Peyer's patch (tissue), 4 donors: ENCODE data around the gene UTP11. TPM values are rescaled to one million over a fixed set of nuclear protein-coding genes. Genes with fewer than 3 reads are reported as not detected.

Experiments used
- DNase-seq, 3 donors: peaks; one replicate each; pipeline ENCODE4 v3.0.0-alpha.2; 2017 to 2019
- H3K27ac ChIP-seq, 4 donors: fragments of 200-600 bp; sonication (generic); one replicate each; pipeline ENCODE4 v1.5.1; 2016 to 2019
- H3K27me3 ChIP-seq, 2 donors: fragments of 200-600 bp; sonication (generic); one replicate each; pipeline ENCODE4 v1.5.1; 2019
- H3K36me3 ChIP-seq, 3 donors: fragments of 200-600 bp; sonication (generic); one replicate each; pipeline ENCODE4 v1.5.1; 2016 to 2019
- H3K4me1 ChIP-seq, 4 donors: fragments of 200-600 bp; sonication (generic); one replicate each; pipeline ENCODE4 v1.5.1; 2016 to 2019
- H3K4me3 ChIP-seq, 4 donors: fragments of 200-600 bp; sonication (generic); 1 replicate in 3 of 4; 2 replicates in 1 of 4; pipeline ENCODE4 v1.5.1; 2016 to 2019; ENCODE audit warnings: mild to moderate bottlenecking in 1 of 4
- H3K9me3 ChIP-seq, 4 donors: fragments of 200-600 bp; sonication (generic); one replicate each; pipeline ENCODE4 v1.5.1; 2016 to 2019; ENCODE audit warnings: mild to moderate bottlenecking in 1 of 4
- POLR2A ChIP-seq, 2 donors: fragments of 450-650 bp; IDR thresholded peaks; one replicate each; pipeline ENCODE4 v1.5.1; 2017; ENCODE audit warnings: antibody characterized with exemption in 2 of 2, mild to moderate bottlenecking in 2 of 2, moderate library complexity in 2 of 2
- small RNA-seq, 2 donors: library from RNA; depleted of rRNA; stranded (forward); fragments of <200 nt; gene quantifications; one replicate each; pipeline ENCODE3, GENCODE V24; 2016
- total RNA-seq, 4 donors: library from RNA; depleted of rRNA; stranded (reverse); fragments of >200 nt; gene quantifications; one replicate each; pipeline ENCODE4 v1.1.0, GENCODE V29; 2016
- TF ChIP-seq, protein P1 (sequence below), 6 experiments: fragments of 450-650 bp in 4 of 6; fragments of 200-600 bp in 2 of 6; sonication (generic) in 1 of 6; IDR thresholded peaks; one replicate each; pipeline ENCODE4 v1.5.1; 2017 to 2019; ENCODE audit warnings: antibody characterized with exemption in 6 of 6, mild to moderate bottlenecking in 3 of 6, moderate library complexity in 1 of 6

Gene UTP11
- total RNA-seq, 4 donors from 2014 or later: 8.9 to 23.1 (median 18.8) TPM

GRCh38 chr1:38071312-38072256, 59.0 kb downstream of the UTP11 start:
- TF ChIP-seq, protein P1, sequence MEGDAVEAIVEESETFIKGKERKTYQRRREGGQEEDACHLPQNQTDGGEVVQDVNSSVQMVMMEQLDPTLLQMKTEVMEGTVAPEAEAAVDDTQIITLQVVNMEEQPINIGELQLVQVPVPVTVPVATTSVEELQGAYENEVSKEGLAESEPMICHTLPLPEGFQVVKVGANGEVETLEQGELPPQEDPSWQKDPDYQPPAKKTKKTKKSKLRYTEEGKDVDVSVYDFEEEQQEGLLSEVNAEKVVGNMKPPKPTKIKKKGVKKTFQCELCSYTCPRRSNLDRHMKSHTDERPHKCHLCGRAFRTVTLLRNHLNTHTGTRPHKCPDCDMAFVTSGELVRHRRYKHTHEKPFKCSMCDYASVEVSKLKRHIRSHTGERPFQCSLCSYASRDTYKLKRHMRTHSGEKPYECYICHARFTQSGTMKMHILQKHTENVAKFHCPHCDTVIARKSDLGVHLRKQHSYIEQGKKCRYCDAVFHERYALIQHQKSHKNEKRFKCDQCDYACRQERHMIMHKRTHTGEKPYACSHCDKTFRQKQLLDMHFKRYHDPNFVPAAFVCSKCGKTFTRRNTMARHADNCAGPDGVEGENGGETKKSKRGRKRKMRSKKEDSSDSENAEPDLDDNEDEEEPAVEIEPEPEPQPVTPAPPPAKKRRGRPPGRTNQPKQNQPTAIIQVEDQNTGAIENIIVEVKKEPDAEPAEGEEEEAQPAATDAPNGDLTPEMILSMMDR (IDR thresholded peaks at IDR 0.05): peak in 1 of 6 experiments; percentile 12
- no peak for TF ChIP-seq POLR2A (IDR thresholded peaks at IDR 0.05)
- Histone ChIP-seq H3K4me1 (no peaks in the 10 kb centered on the region), H3K27me3 (no peaks in the 10 kb centered on the region), H3K9me3 (no peaks in the 10 kb centered on the region), H3K4me3 (no peak overlapping the region), H3K27ac (no peak overlapping the region), H3K36me3 (no peaks in the 10 kb centered on the region)
- no peak for DNase-seq

- no peak for DNase-seq
- TF ChIP-seq POLR2A (IDR thresholded peaks at IDR 0.05): no peak
- TF ChIP-seq, protein P1 (IDR thresholded peaks at IDR 0.05): no peak
- no peak overlapping the region for H3K27ac ChIP-seq
- H3K4me1 ChIP-seq: no peaks in the 10 kb centered on the region
- H3K36me3 ChIP-seq: no peaks in the 10 kb centered on the region
- no peak overlapping the region for H3K4me3 ChIP-seq
- no peaks in the 10 kb centered on the region for H3K27me3 ChIP-seq
- no peaks in the 10 kb centered on the region for H3K9me3 ChIP-seq
Observed at GRCh38 chr1:38072858-38073257, 60.3 kb downstream of the UTP11 start.

DNA sequence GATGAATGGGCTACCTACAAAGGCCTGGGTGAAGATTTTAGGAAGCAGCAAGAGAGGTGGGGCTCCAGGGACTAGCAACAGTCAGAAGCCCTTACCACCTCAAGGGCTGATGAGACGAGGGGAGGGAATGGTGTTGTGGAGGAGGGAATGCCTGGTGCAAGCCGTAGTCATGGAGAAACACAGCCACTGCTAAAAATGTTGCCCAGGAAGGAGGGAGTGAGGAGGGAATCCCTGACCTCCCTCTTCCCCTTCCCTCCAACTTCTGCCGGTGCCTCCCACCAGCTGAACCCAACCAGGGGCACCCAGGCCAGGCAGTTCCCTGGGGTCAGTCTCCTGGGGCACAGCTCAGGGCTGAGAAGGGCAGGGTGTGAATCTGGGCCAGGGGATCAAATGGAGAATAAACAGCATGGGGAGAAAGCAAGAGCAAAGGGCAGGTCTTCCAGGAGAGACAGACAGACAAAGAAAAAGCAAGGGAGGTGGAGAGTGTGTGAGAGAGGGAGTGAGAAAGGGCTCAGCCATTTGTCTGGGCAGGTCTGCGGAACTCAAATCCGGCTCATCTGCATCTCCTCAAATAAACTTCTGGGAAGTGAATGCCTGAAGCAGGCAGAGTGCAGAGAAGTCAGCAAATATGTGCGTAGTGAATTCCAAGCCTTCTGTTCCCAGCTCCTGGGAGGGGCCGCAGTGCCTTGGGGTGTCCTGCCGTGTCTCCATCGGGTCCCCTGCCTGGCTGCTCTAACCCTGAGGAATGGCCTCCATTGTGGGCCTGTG, 61.2 kb downstream of the UTP11 start:
- Histone ChIP-seq H3K4me3 (no peak overlapping the region), H3K27me3 (no peaks in the 10 kb centered on the region), H3K27ac (no peak overlapping the region), H3K4me1 (no peaks in the 10 kb centered on the region), H3K36me3 (no peaks in the 10 kb centered on the region), H3K9me3 (no peaks in the 10 kb centered on the region)
- DNase-seq: no peak
- TF ChIP-seq, protein P1 (IDR thresholded peaks at IDR 0.05): no peak
- TF ChIP-seq POLR2A (IDR thresholded peaks at IDR 0.05): no peak

DNA sequence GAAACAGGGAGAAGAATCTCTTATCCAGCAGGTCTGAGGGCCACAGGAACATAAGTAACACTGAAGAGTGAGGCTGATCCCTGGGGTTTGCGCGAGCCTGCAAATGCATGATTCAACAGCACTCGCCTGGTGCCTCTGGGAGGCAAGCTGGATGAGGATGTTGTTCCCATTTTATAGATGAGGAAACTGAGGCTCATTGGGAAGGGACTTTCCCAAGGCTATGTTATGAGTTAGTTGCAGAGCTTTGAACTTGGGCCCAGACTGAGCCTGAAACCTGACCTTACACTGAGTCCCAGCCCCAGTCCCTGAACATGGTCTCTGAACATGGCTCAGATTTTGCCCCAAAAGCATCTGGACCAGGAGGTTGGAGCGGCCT, 61.8 kb downstream of the UTP11 start:
- no peaks in the 10 kb centered on the region for H3K36me3 ChIP-seq
- TF ChIP-seq POLR2A (IDR thresholded peaks at IDR 0.05): no peak
- TF ChIP-seq, protein P1 (IDR thresholded peaks at IDR 0.05): no peak
- H3K4me1 ChIP-seq: no peaks in the 10 kb centered on the region
- H3K27ac ChIP-seq: no peak overlapping the region
- H3K9me3 ChIP-seq: no peaks in the 10 kb centered on the region
- no peaks in the 10 kb centered on the region for H3K27me3 ChIP-seq
- DNase-seq: no peak
- no peak overlapping the region for H3K4me3 ChIP-seq

Small RNA genes lying within 50 kb of the gene (small RNA-seq; reads per million reads assigned to genes)
- 0 to 0.06 reads per million in 2 donors for gene RNU6-510P

Other genes with a start within 250 kb of the UTP11 start
- 10 to 100 TPM in 3 of 4 donors, 1 to 10 TPM in 1; 9.9 to 67.8 (median 58.0) TPM for gene EPHA10, start 247.6 kb upstream of the UTP11 start, total RNA-seq
- gene MANEAL, start 218.9 kb upstream of the UTP11 start, total RNA-seq: 1 to 10 TPM; 3.3 to 3.8 (median 3.6) TPM
- gene C1orf122, start 204.9 kb upstream of the UTP11 start, total RNA-seq: 100 to 1,000 TPM in 1 of 4 donors, 10 to 100 TPM in 3; 27.2 to 178 (median 39.6) TPM
- gene YRDC, start 204.5 kb upstream of the UTP11 start, total RNA-seq: 10 to 100 TPM in 2 of 4 donors, 1 to 10 TPM in 2; 8.1 to 12.9 (median 9.7) TPM
- gene MTF1, start 153.1 kb upstream of the UTP11 start, total RNA-seq: 1 to 10 TPM; 4.1 to 9.5 (median 8.1) TPM
- gene INPP5B, start 65.7 kb upstream of the UTP11 start, total RNA-seq: 10 to 100 TPM; 24.7 to 56.9 (median 35.3) TPM
- gene SF3A3, start 22.7 kb upstream of the UTP11 start, total RNA-seq: 100 to 1,000 TPM in 1 of 4 donors, 10 to 100 TPM in 3; 29.9 to 144 (median 36.0) TPM
- gene FHL3, start 7.2 kb upstream of the UTP11 start, total RNA-seq: 10 to 100 TPM in 1 of 4 donors, 1 to 10 TPM in 3; 3.3 to 13.2 (median 4.9) TPM
- gene POU3F1, start 34.1 kb downstream of the UTP11 start, total RNA-seq: not detected